Naive thymus-derived CD4-positive, alpha-beta T cell (primary cell): ENCODE data around the gene KRT5. TPM values are rescaled to one million over a fixed set of nuclear protein-coding genes. Genes with fewer than 3 reads are reported as not detected.
A peak's percentile ranks its signal among the peaks of the same experiment; 100 is the strongest.

Source experiments
- ATAC-seq: fragments of 150-1000 bp; cut with Tn5 transposase; 2 replicates; pipeline ENCODE4 v1.10.0; 2021; ENCODE audit warnings: mild to moderate bottlenecking, moderate library complexity
- CTCF ChIA-PET: fragments of 350-600 bp; sonication (Branson Sonifier 250); formaldehyde crosslinking; loops from one replicate; lab custom pipeline; 2021; ENCODE audit warnings: antibody characterized with exemption; lab: Charles Lee
- POLR2A ChIA-PET: fragments of 350-600 bp; sonication (Branson Sonifier 250); formaldehyde crosslinking; loops from one replicate; lab custom pipeline; 2021; ENCODE audit warnings: antibody characterized with exemption, inconsistent platforms; lab: Charles Lee
- DNase-seq, 9 donors: peaks; one replicate each; pipeline versions ENCODE4 v3.0.0 to v3.0.0-alpha.2; 2020 to 2022; ENCODE audit warnings: mixed read lengths in 1 of 9
- H3K27ac ChIP-seq: one replicate; pipeline ENCODE4 v1.7.0; 2013; ENCODE audit warnings: mild to moderate bottlenecking, low read depth, low read length, moderate library complexity
- H3K27me3 ChIP-seq, 2 donors: one replicate each; pipeline ENCODE4 v1.7.0; 2013; ENCODE audit warnings: low read length in 2 of 2, mild to moderate bottlenecking in 2 of 2, moderate library complexity in 2 of 2; ENCODE audit not compliant: control insufficient read depth in 2 of 2, insufficient read depth in 2 of 2
- H3K36me3 ChIP-seq, 3 experiments: 1 replicate in 2 of 3; 2 replicates in 1 of 3; pipeline ENCODE4 v1.7.0; 2013; ENCODE audit warnings: low read length in 3 of 3, mild to moderate bottlenecking in 3 of 3, moderate library complexity in 1 of 3; ENCODE audit not compliant: insufficient read depth in 3 of 3, control insufficient read depth in 2 of 3
- H3K4me1 ChIP-seq, 2 donors: one replicate each; pipeline ENCODE4 v1.7.0; 2013; ENCODE audit warnings: low read length in 2 of 2, mild to moderate bottlenecking in 2 of 2, moderate library complexity in 1 of 2; ENCODE audit not compliant: control insufficient read depth in 2 of 2, insufficient read depth in 2 of 2
- H3K4me3 ChIP-seq: 2 replicates; pipeline ENCODE4 v1.7.0; 2013; ENCODE audit warnings: mild to moderate bottlenecking, low read length
- H3K9me3 ChIP-seq, 3 experiments: 1 replicate in 2 of 3; 2 replicates in 1 of 3; pipeline ENCODE4 v1.7.0; 2013; ENCODE audit warnings: low read length in 3 of 3; ENCODE audit not compliant: control insufficient read depth in 2 of 3
- H3K27ac Mint-ChIP-seq, 9 donors: one replicate each; pipeline ENCODE4 v1.8.0; 2020 to 2022; ENCODE audit warnings: mixed read lengths in 9 of 9, mild to moderate bottlenecking in 8 of 9, moderate library complexity in 5 of 9, inconsistent platforms in 2 of 9
- H3K27me3 Mint-ChIP-seq, 5 donors: one replicate each; pipeline ENCODE4 v1.8.0; 2021 to 2022; ENCODE audit warnings: mixed read lengths in 5 of 5, mild to moderate bottlenecking in 1 of 5
- H3K36me3 Mint-ChIP-seq, 5 donors: one replicate each; pipeline ENCODE4 v1.8.0; 2020 to 2022; ENCODE audit warnings: mixed read lengths in 5 of 5, mild to moderate bottlenecking in 3 of 5, inconsistent platforms in 1 of 5
- H3K4me1 Mint-ChIP-seq, 7 donors: one replicate each; pipeline ENCODE4 v1.8.0; 2020 to 2022; ENCODE audit warnings: mixed read lengths in 7 of 7, mild to moderate bottlenecking in 3 of 7, inconsistent platforms in 1 of 7
- H3K4me3 Mint-ChIP-seq, 10 donors: one replicate each; pipeline ENCODE4 v1.8.0; 2020 to 2022; ENCODE audit warnings: mild to moderate bottlenecking in 10 of 10, mixed read lengths in 10 of 10, moderate library complexity in 6 of 10, inconsistent platforms in 2 of 10
- H3K9me3 Mint-ChIP-seq, 11 donors: one replicate each; pipeline ENCODE4 v1.8.0; 2020 to 2022; ENCODE audit warnings: mixed read lengths in 11 of 11, mild to moderate bottlenecking in 4 of 11, inconsistent platforms in 1 of 11, moderate library complexity in 1 of 11
- intact Hi-C, 2 donors: fragments of 100-400 bp; cut with micrococcal nuclease; formaldehyde crosslinking; loops; one replicate each; pipeline ENCODE4 v1.15.1; 2023
- polyA plus RNA-seq, 2 donors: library from polyadenylated mRNA; unstranded; fragments of 300-500 nt; fragmentation: Illumina TruSeq; gene quantifications; one replicate each; pipeline ENCODE4 v1.2.3, GENCODE V29; 2021
- total RNA-seq, 6 experiments: library from RNA in 5 of 6; stranded (reverse) in 5 of 6; gene quantifications; 1 replicate in 5 of 6; 2 replicates in 1 of 6; pipeline ENCODE4 v1.2.3 and lab custom pipeline; 2021 to 2026

KRT5 gene
- under 1 TPM in 1 of 5 experiments, not detected in 4; 0.24 TPM for total RNA-seq
- not detected for polyA plus RNA-seq
- total RNA-seq (lab: John Stamatoyannopoulos, UW), result not detected

DNA sequence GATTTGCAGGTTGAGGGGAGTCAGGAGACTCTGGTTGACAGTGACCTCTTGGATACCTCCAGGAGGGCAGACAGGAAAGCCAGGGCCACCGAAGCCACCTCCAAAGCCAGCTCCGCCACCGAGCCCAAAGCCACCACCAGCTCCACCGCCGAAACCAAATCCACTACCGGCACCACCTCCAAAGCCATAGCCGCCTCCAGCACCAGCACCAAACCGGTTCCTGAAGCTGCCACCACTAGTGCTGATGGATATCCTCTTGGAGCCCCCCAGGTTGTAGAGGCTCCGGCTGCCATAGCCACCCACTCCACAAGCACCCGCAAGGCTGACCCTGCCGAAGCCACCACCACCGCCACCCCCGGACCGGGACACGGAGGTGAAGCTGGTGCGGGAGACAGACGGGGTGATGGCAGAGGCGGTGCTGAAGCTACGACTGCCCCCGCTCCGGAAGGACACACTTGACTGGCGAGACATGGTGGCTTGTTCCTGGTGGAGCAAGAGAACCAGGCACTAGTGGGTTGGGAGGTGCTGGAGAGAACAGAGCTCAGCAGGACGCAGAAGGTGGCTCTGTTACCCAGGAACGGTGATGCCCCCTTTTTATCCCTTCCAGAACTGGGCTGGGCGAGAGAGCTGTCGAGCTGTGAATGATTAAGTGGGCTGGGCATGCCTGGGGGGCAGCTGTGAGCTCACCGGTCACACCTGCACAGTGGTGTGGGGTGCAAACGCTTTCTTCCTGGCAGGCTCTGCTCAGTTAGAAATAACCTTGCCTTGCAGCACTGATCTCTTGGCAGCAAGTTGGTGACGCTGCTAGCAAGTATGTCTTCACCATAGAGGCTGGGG, at the start of gene KRT5:
Gene KRT5, minus strand, starts transcription at position 569 of the 837 bp plus-strand sequence. Its CDS starts 98 bp downstream, at position 471.
- Histone ChIP-seq H3K27me3 (no peaks in the 10 kb centered on the region), H3K9me3 (no peaks in the 10 kb centered on the region), H3K27ac (no peak within 1 kb of the TSS), H3K4me1 (no peaks in the 10 kb centered on the region), H3K36me3 (no peaks in the 10 kb centered on the region), H3K4me3 (no peak within 1 kb of the TSS)
- DNase-seq (peak in 1 of 9 donors; percentile 16), ATAC-seq (no peak)
- POLR2A ChIA-PET, result no interaction called here
- peaks cover 0 to 4% (median 0%) of the 10 kb centered on the region in 5 donors for H3K27me3 Mint-ChIP-seq
- H3K9me3 Mint-ChIP-seq, result no peaks in the 10 kb centered on the region
- H3K36me3 Mint-ChIP-seq, result no peaks in the 10 kb centered on the region
- CTCF ChIA-PET, result interaction anchor here (0.5 to 1.6 kb wide), 2 partner anchors 360 to 1512 kb away, joined by 4 read pairs; no protein-coding TSS in a partner anchor
- peak within 1 kb of the TSS in 1 of 9 donors; percentile 37 for H3K27ac Mint-ChIP-seq
- no peak within 1 kb of the TSS for H3K4me3 Mint-ChIP-seq
- intact Hi-C loops, result no loop called here
- peaks cover 0 to under 1% (median 0%) of the 10 kb centered on the region in 7 donors for H3K4me1 Mint-ChIP-seq

DNA sequence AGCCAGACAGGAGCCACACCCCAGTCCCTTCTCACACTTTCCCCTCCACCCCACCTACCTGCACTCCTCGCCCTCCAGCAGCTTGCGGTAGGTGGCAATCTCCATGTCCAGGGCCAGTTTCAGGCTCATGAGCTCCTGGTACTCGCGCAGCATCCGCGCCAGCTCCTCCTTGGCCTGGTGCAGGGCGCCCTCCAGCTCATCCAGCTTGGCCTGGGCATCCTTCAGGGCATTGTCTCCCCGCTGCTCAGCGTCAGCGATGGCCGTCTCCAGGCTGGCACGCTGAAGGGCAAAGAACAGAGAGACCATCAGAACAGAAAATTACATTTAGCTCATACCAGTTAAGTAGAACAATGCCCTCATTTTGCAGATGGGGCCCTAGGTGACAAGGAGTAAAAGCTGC, 47.9 kb upstream of the KRT5 start:
- Mint-ChIP-seq H3K9me3 (no peaks in the 10 kb centered on the region), H3K27ac (no peak overlapping the region), H3K36me3 (no peaks in the 10 kb centered on the region), H3K27me3 (peaks cover 0 to 25% (median 12%) of the 10 kb centered on the region in 5 donors), H3K4me1 (peaks cover 0 to 7% (median 0%) of the 10 kb centered on the region in 7 donors), H3K4me3 (no peak overlapping the region)
- Histone ChIP-seq H3K27me3 (no peaks in the 10 kb centered on the region), H3K27ac (no peak overlapping the region), H3K36me3 (no peaks in the 10 kb centered on the region), H3K9me3 (no peaks in the 10 kb centered on the region), H3K4me1 (peaks cover 0 to 26% of the 10 kb centered on the region in 2 donors), H3K4me3 (no peak overlapping the region)
- ATAC-seq, result no peak
- DNase-seq, result no peak
- POLR2A ChIA-PET, result no interaction called here
- intact Hi-C loops, result no loop called here
- CTCF ChIA-PET, result interaction anchor here (0.6 to 1.1 kb wide), 4 partner anchors 258 to 616 kb away, joined by 3 to 5 read pairs (median 4); partner anchors contain the start of gene ACVR1B

DNA sequence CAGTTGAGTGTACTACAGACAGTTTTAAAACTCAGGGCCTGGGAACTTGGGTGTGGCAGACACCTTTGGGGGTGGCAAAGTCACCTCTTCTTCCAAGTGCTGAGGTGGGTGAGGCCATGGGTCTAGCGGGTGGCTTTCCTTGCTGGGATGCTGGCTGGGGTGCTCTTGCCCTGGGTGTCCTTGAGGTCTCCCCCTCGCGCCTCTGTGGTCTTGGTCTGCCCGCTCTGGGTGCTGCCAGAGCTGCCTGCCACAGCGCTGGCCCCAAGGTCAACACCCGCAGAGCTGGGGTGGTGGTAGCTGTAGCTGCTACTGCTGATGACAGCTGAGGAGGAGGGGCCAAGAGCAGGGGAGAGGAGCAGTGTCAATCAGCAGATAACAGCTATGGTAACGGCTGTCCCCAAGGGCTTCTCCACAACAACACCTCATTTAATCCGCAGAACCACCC, 46.7 kb upstream of the KRT5 start:
- DNase-seq (no peak), ATAC-seq (peak; percentile 89)
- Mint-ChIP-seq H3K27me3 (peaks cover 0 to 25% (median 5%) of the 10 kb centered on the region in 5 donors), H3K27ac (no peak overlapping the region), H3K4me3 (peak overlapping the region in 1 of 10 donors; percentile 40), H3K36me3 (no peaks in the 10 kb centered on the region), H3K9me3 (no peaks in the 10 kb centered on the region), H3K4me1 (peaks cover 0 to 4% (median 0%) of the 10 kb centered on the region in 7 donors)
- H3K4me1 ChIP-seq, result peaks cover 0 to 26% of the 10 kb centered on the region in 2 donors
- peak overlapping the region; percentile 35 for H3K4me3 ChIP-seq
- ChIA-PET CTCF (interaction anchor here (0.7 to 1.3 kb wide), 3 partner anchors 180 to 414 kb away, joined by 3 to 4 read pairs (median 3); no protein-coding TSS in a partner anchor), POLR2A (no interaction called here)
- no peaks in the 10 kb centered on the region for H3K27me3 ChIP-seq
- intact Hi-C loops, result no loop called here
- no peaks in the 10 kb centered on the region for H3K36me3 ChIP-seq
- no peaks in the 10 kb centered on the region for H3K9me3 ChIP-seq
- no peak overlapping the region for H3K27ac ChIP-seq

DNA sequence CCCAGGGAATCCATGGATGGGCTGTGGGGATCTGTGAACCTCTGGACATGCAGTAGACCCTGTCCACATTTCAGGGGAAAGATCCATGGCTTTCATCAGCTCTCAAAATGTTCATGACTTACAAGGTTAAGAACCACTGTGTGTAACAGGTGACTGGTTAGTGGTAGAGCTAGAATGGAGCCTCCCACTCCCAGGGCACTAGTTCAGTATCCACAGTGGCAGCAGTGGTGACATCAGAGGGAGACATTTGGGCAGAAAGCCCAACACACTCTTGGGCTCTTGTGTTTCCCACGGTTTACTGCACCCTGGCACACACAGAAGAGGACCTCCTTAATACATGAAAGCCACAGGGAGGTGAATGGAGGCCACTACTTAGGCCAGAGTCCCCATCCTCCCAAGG, 44.4 kb upstream of the KRT5 start:
- no peak overlapping the region for H3K4me3 ChIP-seq
- ATAC-seq, result no peak
- no peak for DNase-seq
- no peak overlapping the region for H3K27ac ChIP-seq
- POLR2A ChIA-PET, result no interaction called here
- Mint-ChIP-seq H3K4me1 (peaks cover 0 to 12% (median 0%) of the 10 kb centered on the region in 7 donors), H3K36me3 (no peaks in the 10 kb centered on the region), H3K9me3 (no peaks in the 10 kb centered on the region), H3K4me3 (no peak overlapping the region), H3K27ac (no peak overlapping the region), H3K27me3 (peaks cover 0 to 38% (median 0%) of the 10 kb centered on the region in 5 donors)
- no peaks in the 10 kb centered on the region for H3K36me3 ChIP-seq
- intact Hi-C loops, result no loop called here
- no peaks in the 10 kb centered on the region for H3K27me3 ChIP-seq
- H3K4me1 ChIP-seq, result peaks cover 0 to 32% of the 10 kb centered on the region in 2 donors
- CTCF ChIA-PET, result interaction anchor here (0.6 kb wide), 1 partner anchor 304 kb away, joined by 3 read pairs; no protein-coding TSS in a partner anchor
- H3K9me3 ChIP-seq, result no peaks in the 10 kb centered on the region

DNA sequence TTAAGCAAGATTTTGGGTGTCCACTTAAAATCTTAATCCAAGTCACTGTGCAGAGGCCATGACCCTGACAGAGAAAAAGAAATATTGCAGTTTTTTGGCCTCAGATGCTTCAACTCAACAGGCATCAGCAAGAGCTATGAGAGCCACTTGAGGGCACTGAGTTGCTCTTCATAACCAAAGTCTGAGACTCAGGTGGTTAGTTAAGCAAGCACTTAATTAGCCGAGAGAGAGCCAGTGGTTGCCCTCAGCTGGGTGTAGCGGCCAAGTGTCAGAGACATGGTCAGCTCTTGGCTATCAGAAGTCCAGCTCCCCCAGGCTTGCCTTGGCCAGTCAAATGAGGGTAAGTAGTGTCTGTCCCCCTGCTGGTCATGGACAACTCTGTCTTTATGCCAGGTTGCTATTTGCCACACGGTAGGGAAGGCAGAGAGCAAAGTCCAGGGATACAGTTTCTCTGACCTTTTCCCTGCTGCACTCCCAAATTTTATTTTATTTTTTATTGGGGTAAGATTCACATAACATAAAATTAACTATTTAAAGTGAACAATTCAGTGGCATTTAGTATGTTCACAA, 41.8 kb upstream of the KRT5 start:
- Mint-ChIP-seq H3K27ac (no peak overlapping the region), H3K4me1 (peaks cover 0 to 20% (median 0%) of the 10 kb centered on the region in 7 donors), H3K36me3 (no peaks in the 10 kb centered on the region), H3K27me3 (peaks cover 7 to 41% (median 9%) of the 10 kb centered on the region in 5 donors), H3K9me3 (no peaks in the 10 kb centered on the region), H3K4me3 (no peak overlapping the region)
- DNase-seq, result no peak
- H3K9me3 ChIP-seq, result no peaks in the 10 kb centered on the region
- CTCF ChIA-PET, result interaction anchor here (1.2 kb wide), 1 partner anchor 315 kb away, joined by 5 read pairs; no protein-coding TSS in a partner anchor
- H3K36me3 ChIP-seq, result no peaks in the 10 kb centered on the region
- POLR2A ChIA-PET, result no interaction called here
- H3K27me3 ChIP-seq, result no peaks in the 10 kb centered on the region
- H3K27ac ChIP-seq, result no peak overlapping the region
- H3K4me3 ChIP-seq, result no peak overlapping the region
- peaks cover 0 to 22% of the 10 kb centered on the region in 2 donors for H3K4me1 ChIP-seq
- intact Hi-C loops, result no loop called here
- ATAC-seq, result no peak

DNA sequence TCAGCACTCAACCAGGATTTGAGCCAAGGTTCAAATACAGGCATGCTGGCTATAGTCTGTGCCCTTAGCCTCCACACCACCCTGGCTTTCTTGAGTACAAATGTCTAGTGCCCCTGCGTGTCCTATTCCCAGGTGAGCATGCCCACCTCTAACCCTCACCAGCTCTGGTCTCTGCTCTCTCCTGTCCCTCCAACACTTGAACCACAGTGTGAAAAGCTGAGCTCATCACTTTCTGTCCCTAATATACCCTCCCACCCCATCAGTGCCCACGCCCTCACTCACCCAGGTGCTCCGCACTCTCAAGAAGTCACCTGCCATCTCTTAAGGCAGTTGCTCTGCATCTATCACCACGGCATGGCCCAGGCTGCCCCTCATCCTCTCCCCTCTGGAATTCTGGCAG, 39.8 kb upstream of the KRT5 start:
- CTCF ChIA-PET, result interaction anchor here (0.7 kb wide), 1 partner anchor 13 kb away, joined by 4 read pairs; no protein-coding TSS in a partner anchor
- H3K27ac Mint-ChIP-seq, result no peak overlapping the region

More for the DNA sequence above, 39.8 kb upstream of the KRT5 start:
- no peaks in the 10 kb centered on the region for H3K27me3 ChIP-seq
- Mint-ChIP-seq H3K36me3 (no peaks in the 10 kb centered on the region), H3K9me3 (no peaks in the 10 kb centered on the region), H3K4me3 (no peak overlapping the region), H3K4me1 (peaks cover 0 to 34% (median 0%) of the 10 kb centered on the region in 7 donors), H3K27me3 (peaks cover 7 to 37% (median 9%) of the 10 kb centered on the region in 5 donors)
- no peaks in the 10 kb centered on the region for H3K36me3 ChIP-seq
- POLR2A ChIA-PET, result interaction anchor here (0.6 kb wide), 1 partner anchor 10 kb away, joined by 3 read pairs; no protein-coding TSS in a partner anchor
- no peak for ATAC-seq
- no peak for DNase-seq
- peaks cover 0 to 31% of the 10 kb centered on the region in 2 donors for H3K4me1 ChIP-seq
- no peak overlapping the region for H3K4me3 ChIP-seq
- H3K9me3 ChIP-seq, result no peaks in the 10 kb centered on the region
- intact Hi-C loops, result no loop called here
- H3K27ac ChIP-seq, result no peak overlapping the region
